Loucy (cell line): Measurements from ENCODE around the gene TMF1.
A peak's percentile ranks its signal among the peaks of the same experiment; 100 is the strongest.

Experiments used
- H2AFZ ChIP-seq: fragments of 200-600 bp; sonication (generic); 2 replicates; pipeline ENCODE4 v1.6.0; 2016; ENCODE audit warnings: antibody characterized with exemption, mild to moderate bottlenecking, low read length, moderate library complexity
- H3F3A ChIP-seq: fragments of 200-600 bp; 2 replicates; pipeline ENCODE4 v1.6.0; 2016; ENCODE audit warnings: antibody characterized with exemption, low read depth, mild to moderate bottlenecking
- H3K27me3 ChIP-seq: fragments of 200-600 bp; sonication (generic); 2 replicates; pipeline ENCODE4 v1.6.1; 2014; ENCODE audit warnings: low read length, mild to moderate bottlenecking; ENCODE audit not compliant: insufficient read depth, poor library complexity, severe bottlenecking
- H3K36me3 ChIP-seq: fragments of 200-600 bp; sonication (generic); 2 replicates; pipeline ENCODE4 v1.6.1; 2016; ENCODE audit warnings: low read length; ENCODE audit not compliant: insufficient read depth
- H3K4me1 ChIP-seq: fragments of 200-600 bp; sonication (generic); 2 replicates; pipeline ENCODE4 v1.5.1; 2014; ENCODE audit warnings: low read length, mild to moderate bottlenecking; ENCODE audit not compliant: insufficient read depth, poor library complexity, severe bottlenecking
- H3K4me2 ChIP-seq: fragments of 200-600 bp; sonication (generic); 2 replicates; pipeline ENCODE4 v1.6.0; 2014; ENCODE audit warnings: antibody characterized with exemption, low read length, low read depth, mild to moderate bottlenecking; ENCODE audit not compliant: poor library complexity, severe bottlenecking
- H3K4me3 ChIP-seq: fragments of 200-600 bp; sonication (generic); 2 replicates; pipeline ENCODE4 v1.5.1; 2014; ENCODE audit warnings: low read length, mild to moderate bottlenecking, mixed read lengths; ENCODE audit not compliant: poor library complexity, severe bottlenecking
- H3K79me2 ChIP-seq: fragments of 200-600 bp; sonication (generic); 2 replicates; pipeline ENCODE4 v1.6.1; 2014; ENCODE audit warnings: low read length; ENCODE audit not compliant: insufficient read depth
- H3K9ac ChIP-seq: fragments of 200-600 bp; sonication (generic); 2 replicates; pipeline ENCODE4 v1.6.0; 2014; ENCODE audit warnings: mild to moderate bottlenecking, low read depth, low read length, moderate library complexity; ENCODE audit not compliant: poor library complexity, severe bottlenecking
- H3K9me2 ChIP-seq: fragments of 200-600 bp; sonication (generic); replicated peaks from 2 replicates; pipeline ENCODE4 v1.6.1; 2016; ENCODE audit warnings: low read depth, low read length, mixed read lengths
- H3K9me3 ChIP-seq: fragments of 200-600 bp; sonication (generic); 2 replicates; pipeline ENCODE4 v1.6.1; 2014; ENCODE audit warnings: mild to moderate bottlenecking, antibody characterized with exemption, low read length, low read depth; ENCODE audit not compliant: insufficient read depth
- H4K20me1 ChIP-seq: fragments of 200-600 bp; sonication (generic); 2 replicates; pipeline ENCODE4 v1.6.0; 2014; ENCODE audit warnings: antibody characterized with exemption, low read length, mild to moderate bottlenecking; ENCODE audit not compliant: insufficient read depth, poor library complexity, severe bottlenecking
- EZH2phosphoT487 ChIP-seq: fragments of 200-600 bp; IDR thresholded peaks from 2 replicates; pipeline ENCODE4 v1.6.1; 2018; ENCODE audit warnings: antibody characterized with exemption, mild to moderate bottlenecking, moderate library complexity, borderline replicate concordance
- TF ChIP-seq, protein P1 (sequence below): fragments of 200-600 bp; sonication (generic); conservative IDR thresholded peaks from 2 replicates; pipeline ENCODE4 v1.5.1; 2014; ENCODE audit warnings: mild to moderate bottlenecking, antibody characterized with exemption, low read length

TMF1 gene

DNA sequence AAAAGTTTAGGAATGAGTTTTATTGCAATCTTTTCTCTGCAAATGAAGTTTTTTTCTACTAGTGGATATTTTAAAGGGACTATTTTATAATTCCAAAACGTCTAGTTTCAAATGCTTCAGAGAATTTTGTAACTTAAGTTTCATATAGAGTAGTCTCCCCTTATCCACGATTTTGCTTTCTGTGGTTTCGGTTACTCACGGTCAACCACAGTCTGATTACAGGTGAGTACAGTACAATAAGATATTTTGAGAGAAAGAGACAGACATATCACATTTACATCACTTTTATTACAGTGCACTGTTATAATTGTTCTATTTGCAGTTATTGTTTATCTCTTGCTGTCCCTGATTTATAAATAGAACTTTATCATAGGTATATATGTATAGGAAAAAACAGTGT is 31.3 kb downstream of the TMF1 start:
- H2AFZ ChIP-seq: no peak overlapping the region
- TF ChIP-seq, protein P1, sequence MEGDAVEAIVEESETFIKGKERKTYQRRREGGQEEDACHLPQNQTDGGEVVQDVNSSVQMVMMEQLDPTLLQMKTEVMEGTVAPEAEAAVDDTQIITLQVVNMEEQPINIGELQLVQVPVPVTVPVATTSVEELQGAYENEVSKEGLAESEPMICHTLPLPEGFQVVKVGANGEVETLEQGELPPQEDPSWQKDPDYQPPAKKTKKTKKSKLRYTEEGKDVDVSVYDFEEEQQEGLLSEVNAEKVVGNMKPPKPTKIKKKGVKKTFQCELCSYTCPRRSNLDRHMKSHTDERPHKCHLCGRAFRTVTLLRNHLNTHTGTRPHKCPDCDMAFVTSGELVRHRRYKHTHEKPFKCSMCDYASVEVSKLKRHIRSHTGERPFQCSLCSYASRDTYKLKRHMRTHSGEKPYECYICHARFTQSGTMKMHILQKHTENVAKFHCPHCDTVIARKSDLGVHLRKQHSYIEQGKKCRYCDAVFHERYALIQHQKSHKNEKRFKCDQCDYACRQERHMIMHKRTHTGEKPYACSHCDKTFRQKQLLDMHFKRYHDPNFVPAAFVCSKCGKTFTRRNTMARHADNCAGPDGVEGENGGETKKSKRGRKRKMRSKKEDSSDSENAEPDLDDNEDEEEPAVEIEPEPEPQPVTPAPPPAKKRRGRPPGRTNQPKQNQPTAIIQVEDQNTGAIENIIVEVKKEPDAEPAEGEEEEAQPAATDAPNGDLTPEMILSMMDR: no peak
- TF ChIP-seq EZH2phosphoT487: no peak
- no peak overlapping the region for H3K9ac ChIP-seq
- H3K9me3 ChIP-seq: no peaks in the 10 kb centered on the region
- no peaks in the 10 kb centered on the region for H4K20me1 ChIP-seq
- H3K4me1 ChIP-seq: peaks cover 10% of the 10 kb centered on the region
- H3F3A ChIP-seq: no peaks in the 10 kb centered on the region
- H3K79me2 ChIP-seq: no peaks in the 10 kb centered on the region
- no peak overlapping the region for H3K4me3 ChIP-seq
- H3K27me3 ChIP-seq: no peaks in the 10 kb centered on the region
- H3K36me3 ChIP-seq: peaks cover 30% of the 10 kb centered on the region; the same call in 1 of the 2 replicates
- no peaks in the 10 kb centered on the region for H3K9me2 ChIP-seq
- H3K4me2 ChIP-seq: no peak overlapping the region

DNA sequence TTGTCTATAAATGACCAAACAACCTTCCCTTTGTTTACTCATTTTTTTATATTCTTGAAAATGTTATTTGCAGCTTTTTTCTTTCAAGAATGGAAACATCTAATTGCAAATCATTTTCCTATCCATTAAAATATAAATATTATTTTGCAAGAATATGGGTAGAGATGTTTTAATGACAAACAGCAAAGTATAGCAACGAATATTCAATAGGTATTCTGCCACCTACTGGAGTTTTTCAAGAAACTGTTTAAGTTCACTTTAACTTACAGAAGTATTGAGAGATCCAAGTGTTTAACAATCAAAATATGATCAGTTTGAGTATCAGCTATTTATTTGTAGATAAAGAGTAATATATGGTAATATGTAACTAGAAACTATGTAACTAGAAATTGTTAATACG is 31.7 kb downstream of the TMF1 start:
- Histone ChIP-seq H3K36me3 (peaks cover 26% of the 10 kb centered on the region; the same call in 1 of the 2 replicates), H3K27me3 (no peaks in the 10 kb centered on the region), H4K20me1 (no peaks in the 10 kb centered on the region), H3K4me2 (no peak overlapping the region), H3K4me1 (peaks cover 12% of the 10 kb centered on the region), H3K9me2 (no peaks in the 10 kb centered on the region), H3K9ac (no peak overlapping the region), H3K79me2 (peaks cover 2% of the 10 kb centered on the region; the same call in 1 of the 2 replicates), H2AFZ (no peak overlapping the region), H3K9me3 (no peaks in the 10 kb centered on the region), H3F3A (no peaks in the 10 kb centered on the region), H3K4me3 (no peak overlapping the region)
- no peak for TF ChIP-seq EZH2phosphoT487
- TF ChIP-seq, protein P1: peak; percentile 66

DNA sequence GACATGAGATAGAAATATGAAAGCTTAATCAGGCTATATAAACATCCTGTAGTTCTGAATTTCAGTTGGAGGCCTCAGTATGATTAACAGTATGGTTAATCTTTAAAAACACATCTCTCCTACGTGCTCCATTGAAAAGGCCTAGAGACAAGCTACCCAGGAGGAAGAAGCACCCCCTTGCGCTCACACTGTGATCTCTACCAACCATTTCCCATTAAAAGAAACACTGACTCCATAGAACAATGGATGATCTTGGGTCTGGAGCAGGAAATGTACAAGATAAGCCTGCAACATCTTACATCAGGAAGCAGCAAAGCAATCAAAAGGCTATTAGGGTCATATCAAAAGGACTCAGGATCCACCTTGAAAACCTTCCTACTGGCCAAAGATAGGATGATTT is 35.2 kb downstream of the TMF1 start:
- TF ChIP-seq EZH2phosphoT487: no peak
- TF ChIP-seq, protein P1: no peak
- H3K9ac ChIP-seq: no peak overlapping the region
- no peaks in the 10 kb centered on the region for H3K9me2 ChIP-seq
- H3K36me3 ChIP-seq: no peaks in the 10 kb centered on the region
- H3K27me3 ChIP-seq: no peaks in the 10 kb centered on the region
- H2AFZ ChIP-seq: no peak overlapping the region
- peaks cover 38% of the 10 kb centered on the region for H3K4me1 ChIP-seq
- H3K79me2 ChIP-seq: peaks cover 17% of the 10 kb centered on the region
- no peaks in the 10 kb centered on the region for H3K9me3 ChIP-seq
- H3K4me3 ChIP-seq: no peak overlapping the region
- H4K20me1 ChIP-seq: no peaks in the 10 kb centered on the region
- H3K4me2 ChIP-seq: peak overlapping the region; percentile 13
- H3F3A ChIP-seq: no peaks in the 10 kb centered on the region; the same call in 1 of the 2 replicates
